Tibial nerve (tissue), 4 donors: ENCODE measurements around the gene PEX12.
"Not testable (repeated sequence)": the region's sequence is repeated elsewhere in the genome, so short reads cannot be mapped to it uniquely, and the experiment has no call there.

Experiments used
- CTCF ChIP-seq, 5 experiments: fragments of 200-600 bp in 3 of 5; fragments of 450-650 bp in 2 of 5; sonication (generic) in 3 of 5; IDR thresholded peaks; one replicate each; pipeline ENCODE4 v1.5.1; 2016 to 2019; ENCODE audit warnings: antibody characterized with exemption in 5 of 5, mild to moderate bottlenecking in 3 of 5, moderate library complexity in 2 of 5
- EP300 ChIP-seq, 2 donors: sonication (generic); formaldehyde crosslinking; IDR thresholded peaks; one replicate each; pipeline ENCODE4 v1.6.1; 2017; ENCODE audit warnings: antibody characterized with exemption in 2 of 2, mild to moderate bottlenecking in 1 of 2
- POLR2A ChIP-seq, 2 donors: fragments of 450-650 bp; IDR thresholded peaks; one replicate each; pipeline ENCODE4 v1.6.1; 2017; ENCODE audit warnings: antibody characterized with exemption in 2 of 2, mild to moderate bottlenecking in 2 of 2, moderate library complexity in 2 of 2

GRCh38 chr17:35610746-35611145 is 32.4 kb upstream of the PEX12 start:
- not testable (repeated sequence) for TF ChIP-seq CTCF, EP300, POLR2A (IDR thresholded peaks at IDR 0.05)
